ENCODE results near the gene SYNPO2. TPM values are rescaled to one million over a fixed set of nuclear protein-coding genes. Genes with fewer than 3 reads are reported as not detected.
A peak's percentile ranks its signal among the peaks of the same experiment; 100 is the strongest.

SYNPO2 gene
- total RNA-seq, 2 experiments from 2014 or later = 0.96 to 1.2 TPM

GRCh38 chr4:118950929-118951570 lies 62.4 kb downstream of the SYNPO2 start:
- Mint-ChIP-seq H3K9me3 (no peaks in the 10 kb centered on the region), H3K36me3 (no peaks in the 10 kb centered on the region), H3K4me1 (no peaks in the 10 kb centered on the region), H3K4me3 (no peak overlapping the region), H3K27me3 (peaks cover 8% of the 10 kb centered on the region), H3K27ac (no peak overlapping the region)
- ATAC-seq (ENCODE audit: low read depth) = no peak
- no peak for DNase-seq
- POLR2A ChIA-PET = no interaction called here

GRCh38 chr4:118953276-118953675 lies 64.6 kb downstream of the SYNPO2 start:
- POLR2A ChIA-PET = no interaction called here
- DNase-seq = no peak

GRCh38 chr4:118954246-118954645 lies 65.6 kb downstream of the SYNPO2 start:
- DNase-seq = no peak
- ATAC-seq (ENCODE audit: low read depth) = no peak
- Mint-ChIP-seq H3K36me3 (no peaks in the 10 kb centered on the region), H3K4me1 (no peaks in the 10 kb centered on the region), H3K27ac (no peak overlapping the region), H3K9me3 (no peaks in the 10 kb centered on the region), H3K4me3 (no peak overlapping the region), H3K27me3 (peaks cover 2% of the 10 kb centered on the region)
- POLR2A ChIA-PET = no interaction called here

More at GRCh38 chr4:118953276-118953675, 64.6 kb downstream of the SYNPO2 start:
- Mint-ChIP-seq H3K27me3 (peaks cover 6% of the 10 kb centered on the region), H3K27ac (no peak overlapping the region), H3K4me3 (no peak overlapping the region), H3K36me3 (no peaks in the 10 kb centered on the region), H3K9me3 (no peaks in the 10 kb centered on the region), H3K4me1 (no peaks in the 10 kb centered on the region)
- ATAC-seq (ENCODE audit: low read depth) = no peak

- DNase-seq = no peak
- H3K4me1 Mint-ChIP-seq = no peaks in the 10 kb centered on the region
- H3K27ac Mint-ChIP-seq = no peak overlapping the region
- H3K36me3 Mint-ChIP-seq = no peaks in the 10 kb centered on the region
- no peak overlapping the region for H3K4me3 Mint-ChIP-seq
- POLR2A ChIA-PET = no interaction called here
- ATAC-seq (ENCODE audit: low read depth) = no peak
- no peaks in the 10 kb centered on the region for H3K9me3 Mint-ChIP-seq
- peaks cover 2% of the 10 kb centered on the region for H3K27me3 Mint-ChIP-seq
Measured at GRCh38 chr4:118955515-118955914, 66.9 kb downstream of the SYNPO2 start.

GRCh38 chr4:118957722-118958445 lies 69.2 kb downstream of the SYNPO2 start:
- H3K27me3 Mint-ChIP-seq = no peaks in the 10 kb centered on the region
- ATAC-seq (ENCODE audit: low read depth) (no peak), DNase-seq (no peak)
- H3K36me3 Mint-ChIP-seq = no peaks in the 10 kb centered on the region
- H3K4me3 Mint-ChIP-seq = no peak overlapping the region
- POLR2A ChIA-PET = no interaction called here
- no peaks in the 10 kb centered on the region for H3K4me1 Mint-ChIP-seq
- H3K9me3 Mint-ChIP-seq = no peaks in the 10 kb centered on the region
- H3K27ac Mint-ChIP-seq = no peak overlapping the region

GRCh38 chr4:118962540-118962939 lies 73.9 kb downstream of the SYNPO2 start:
- Mint-ChIP-seq H3K4me1 (no peaks in the 10 kb centered on the region), H3K27me3 (peaks cover 3% of the 10 kb centered on the region)

GRCh38 chr4:118964891-118965411 lies 76.3 kb downstream of the SYNPO2 start:
- no peak for DNase-seq
- POLR2A ChIA-PET = no interaction called here
- Mint-ChIP-seq H3K27ac (no peak overlapping the region), H3K4me1 (peaks cover 8% of the 10 kb centered on the region), H3K4me3 (no peak overlapping the region), H3K9me3 (no peaks in the 10 kb centered on the region), H3K36me3 (peaks cover 2% of the 10 kb centered on the region), H3K27me3 (peaks cover 3% of the 10 kb centered on the region)
- no peak for ATAC-seq (ENCODE audit: low read depth)

More at GRCh38 chr4:118962540-118962939, 73.9 kb downstream of the SYNPO2 start:
- Mint-ChIP-seq H3K4me3 (no peak overlapping the region), H3K9me3 (no peaks in the 10 kb centered on the region), H3K27ac (no peak overlapping the region), H3K36me3 (no peaks in the 10 kb centered on the region)
- DNase-seq = no peak
- no peak for ATAC-seq (ENCODE audit: low read depth)
- POLR2A ChIA-PET = no interaction called here

- peaks cover 8% of the 10 kb centered on the region for H3K4me1 Mint-ChIP-seq
- no peak overlapping the region for H3K27ac Mint-ChIP-seq
- H3K4me3 Mint-ChIP-seq = no peak overlapping the region
- H3K27me3 Mint-ChIP-seq = peaks cover 6% of the 10 kb centered on the region
- H3K36me3 Mint-ChIP-seq = peaks cover 2% of the 10 kb centered on the region
- no peaks in the 10 kb centered on the region for H3K9me3 Mint-ChIP-seq
- ATAC-seq (ENCODE audit: low read depth) (no peak), DNase-seq (no peak)
- POLR2A ChIA-PET = interaction anchor here (0.7 kb wide), 1 partner anchor 147 kb away, joined by 6 read pairs; no protein-coding TSS in a partner anchor
Measured at GRCh38 chr4:118967393-118967792, 78.7 kb downstream of the SYNPO2 start.

GRCh38 chr4:118968005-118968404 lies 79.4 kb downstream of the SYNPO2 start:
- POLR2A ChIA-PET = interaction anchor here (0.7 kb wide), 1 partner anchor 148 kb away, joined by 6 read pairs; no protein-coding TSS in a partner anchor
- H3K9me3 Mint-ChIP-seq = no peaks in the 10 kb centered on the region
- H3K27ac Mint-ChIP-seq = peak overlapping the region; percentile 63
- peaks cover 6% of the 10 kb centered on the region for H3K27me3 Mint-ChIP-seq
- DNase-seq = peak; percentile 31
- peak; percentile 96 for ATAC-seq (ENCODE audit: low read depth)
- H3K4me3 Mint-ChIP-seq = peak overlapping the region; percentile 7
- H3K36me3 Mint-ChIP-seq = peaks cover 2% of the 10 kb centered on the region
- peaks cover 8% of the 10 kb centered on the region for H3K4me1 Mint-ChIP-seq

- Mint-ChIP-seq H3K27ac (no peak overlapping the region), H3K4me3 (no peak overlapping the region), H3K9me3 (no peaks in the 10 kb centered on the region), H3K36me3 (peaks cover 2% of the 10 kb centered on the region), H3K27me3 (peaks cover 6% of the 10 kb centered on the region), H3K4me1 (peaks cover 8% of the 10 kb centered on the region)
- POLR2A ChIA-PET = no interaction called here
- no peak for ATAC-seq (ENCODE audit: low read depth)
- DNase-seq = no peak
Measured at GRCh38 chr4:118968813-118969212, 80.2 kb downstream of the SYNPO2 start.

- Mint-ChIP-seq H3K4me3 (no peak overlapping the region), H3K27me3 (peaks cover 6% of the 10 kb centered on the region), H3K9me3 (no peaks in the 10 kb centered on the region), H3K27ac (no peak overlapping the region), H3K36me3 (peaks cover 2% of the 10 kb centered on the region), H3K4me1 (peaks cover 8% of the 10 kb centered on the region)
- ATAC-seq (ENCODE audit: low read depth) (no peak), DNase-seq (no peak)
- POLR2A ChIA-PET = no interaction called here
Measured at GRCh38 chr4:118969359-118969758, 80.7 kb downstream of the SYNPO2 start.

GRCh38 chr4:118972167-118972566 lies 83.5 kb downstream of the SYNPO2 start:
- POLR2A ChIA-PET = no interaction called here
- no peak for ATAC-seq (ENCODE audit: low read depth)
- Mint-ChIP-seq H3K4me1 (peaks cover 8% of the 10 kb centered on the region), H3K36me3 (peaks cover 2% of the 10 kb centered on the region), H3K4me3 (no peak overlapping the region), H3K27me3 (peaks cover 2% of the 10 kb centered on the region), H3K9me3 (no peaks in the 10 kb centered on the region), H3K27ac (no peak overlapping the region)
- DNase-seq = no peak

GRCh38 chr4:118973295-118973694 lies 84.6 kb downstream of the SYNPO2 start:
- H3K9me3 Mint-ChIP-seq = no peaks in the 10 kb centered on the region
- no peak for ATAC-seq (ENCODE audit: low read depth)
- H3K27me3 Mint-ChIP-seq = peaks cover 2% of the 10 kb centered on the region
- peaks cover 2% of the 10 kb centered on the region for H3K36me3 Mint-ChIP-seq
- peaks cover 2% of the 10 kb centered on the region for H3K4me1 Mint-ChIP-seq
- H3K27ac Mint-ChIP-seq = no peak overlapping the region
- H3K4me3 Mint-ChIP-seq = no peak overlapping the region
- no peak for DNase-seq
- POLR2A ChIA-PET = no interaction called here

- POLR2A ChIA-PET = no interaction called here
- no peak for ATAC-seq (ENCODE audit: low read depth)
- no peaks in the 10 kb centered on the region for H3K36me3 Mint-ChIP-seq
- no peaks in the 10 kb centered on the region for H3K9me3 Mint-ChIP-seq
- H3K4me3 Mint-ChIP-seq = no peak overlapping the region
- peaks cover 2% of the 10 kb centered on the region for H3K27me3 Mint-ChIP-seq
- no peak overlapping the region for H3K27ac Mint-ChIP-seq
- H3K4me1 Mint-ChIP-seq = no peaks in the 10 kb centered on the region
- no peak for DNase-seq
Measured at GRCh38 chr4:118974758-118975157, 86.1 kb downstream of the SYNPO2 start.

All from activated naive CD8-positive, alpha-beta T cell treated with anti-CD3 and anti-CD28 coated beads, Interleukin-2, amount 10 ng/mL, durations not matched to agents 7 days and 5 days (primary cell).